Stimulated activated CD8-positive, alpha-beta memory T cell treated with anti-CD3 and anti-CD28 coated beads, Interleukin-4, amount 100 ng/mL, for 48 hours (primary cell): Measurements from ENCODE around the gene TGIF2LX.
"Not testable (repeated sequence)": the region's sequence is repeated elsewhere in the genome, so short reads cannot be mapped to it uniquely, and the experiment has no call there.

Experiments used
- DNase-seq: peaks from one replicate; pipeline ENCODE4 v3.0.0-alpha.2; 2020

Gene TGIF2LX

DNA sequence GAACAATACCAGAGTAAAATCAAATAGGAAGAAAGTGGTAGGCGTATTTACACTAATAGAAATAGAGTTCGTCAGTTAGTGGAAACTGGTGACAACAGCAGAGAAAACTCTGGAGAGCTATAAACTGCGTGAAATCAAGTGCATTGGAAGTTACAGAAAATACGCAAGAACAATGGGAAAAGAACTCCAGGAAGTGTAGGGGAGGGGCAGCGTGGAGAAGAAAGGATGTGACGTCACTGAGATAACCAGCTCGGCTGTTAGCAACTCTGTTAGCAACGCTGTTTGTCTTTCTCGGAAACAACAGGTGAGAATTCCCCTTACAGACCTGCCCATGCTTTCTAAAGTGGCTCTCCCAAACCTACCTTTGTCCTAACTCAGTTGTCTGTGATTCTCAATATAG lies at the start of gene TGIF2LX:
TGIF2LX (plus strand) TSS at position 244 of the 400 bp plus-strand sequence. CDS start 178 bp downstream, outside the sequence.
- not testable (repeated sequence) for DNase-seq

DNA sequence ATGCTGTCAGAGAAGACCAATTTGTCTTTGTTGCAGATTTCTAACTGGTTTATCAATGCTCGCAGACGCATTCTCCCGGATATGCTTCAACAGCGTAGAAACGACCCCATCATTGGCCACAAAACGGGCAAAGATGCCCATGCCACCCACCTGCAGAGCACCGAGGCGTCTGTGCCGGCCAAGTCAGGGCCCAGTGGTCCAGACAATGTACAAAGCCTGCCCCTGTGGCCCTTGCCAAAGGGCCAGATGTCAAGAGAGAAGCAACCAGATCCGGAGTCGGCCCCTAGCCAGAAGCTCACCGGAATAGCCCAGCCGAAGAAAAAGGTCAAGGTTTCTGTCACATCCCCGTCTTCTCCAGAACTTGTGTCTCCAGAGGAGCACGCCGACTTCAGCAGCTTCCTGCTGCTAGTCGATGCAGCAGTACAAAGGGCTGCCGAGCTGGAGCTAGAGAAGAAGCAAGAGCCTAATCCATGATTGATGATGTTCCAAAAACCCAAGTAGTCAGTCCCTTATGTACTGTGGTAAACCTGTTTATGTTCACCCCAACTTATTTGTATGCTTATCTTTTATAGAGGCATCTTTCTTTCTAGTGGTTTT lies 728 bp downstream of the TGIF2LX start:
- DNase-seq, result not testable (repeated sequence)

DNA sequence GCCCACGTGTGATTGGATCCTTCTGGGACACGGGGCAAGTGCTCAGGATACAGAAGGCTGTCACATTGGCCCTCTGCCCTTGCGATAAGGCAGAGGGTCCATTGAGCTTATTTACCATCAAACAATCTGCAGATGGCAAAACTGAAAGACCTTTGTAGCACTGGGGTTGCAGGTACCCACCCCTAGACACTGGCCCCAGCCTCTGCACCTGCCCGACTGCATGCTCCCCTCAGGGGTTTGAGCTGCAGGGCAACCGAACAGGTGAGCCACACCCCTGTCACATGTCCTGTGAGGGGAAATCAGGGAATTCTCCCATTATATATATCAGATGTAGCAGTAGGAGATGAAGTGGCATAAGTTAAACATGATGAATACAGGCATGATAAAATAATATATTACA lies 21.4 kb downstream of the TGIF2LX start:
- not testable (repeated sequence) for DNase-seq

DNA sequence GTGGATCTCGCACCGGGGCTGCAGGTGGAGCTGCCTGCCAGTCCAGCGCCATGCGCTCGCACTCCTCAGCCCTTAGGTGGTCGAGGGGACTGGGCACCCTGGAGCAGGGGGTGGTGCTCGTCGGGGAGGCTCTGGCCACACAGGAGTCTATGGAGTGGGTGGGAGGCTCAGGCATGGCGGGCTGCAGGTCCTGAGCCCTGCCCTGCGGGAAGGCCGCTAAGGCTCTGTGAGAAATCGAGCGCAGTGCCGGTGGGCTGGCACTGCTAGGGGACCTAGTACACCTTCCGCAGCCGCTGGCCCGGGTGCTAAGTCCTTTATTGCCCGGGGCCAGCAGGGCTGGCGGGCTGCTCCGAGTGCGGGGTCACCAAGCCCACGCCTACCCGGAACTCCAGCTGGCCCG lies 43.9 kb downstream of the TGIF2LX start:
- not testable (repeated sequence) for DNase-seq
